HG03460 (cell line): Measurements from ENCODE around the gene AGPS.
"Not testable (repeated sequence)": the region's sequence is repeated elsewhere in the genome, so short reads cannot be mapped to it uniquely, and the experiment has no call there.

Source experiments
- ATAC-seq: cut with Tn5 transposase; IDR thresholded peaks from one replicate; pipeline ENCODE4 v1.9.1; 2021; ENCODE audit not compliant: unreplicated experiment

Gene AGPS

DNA sequence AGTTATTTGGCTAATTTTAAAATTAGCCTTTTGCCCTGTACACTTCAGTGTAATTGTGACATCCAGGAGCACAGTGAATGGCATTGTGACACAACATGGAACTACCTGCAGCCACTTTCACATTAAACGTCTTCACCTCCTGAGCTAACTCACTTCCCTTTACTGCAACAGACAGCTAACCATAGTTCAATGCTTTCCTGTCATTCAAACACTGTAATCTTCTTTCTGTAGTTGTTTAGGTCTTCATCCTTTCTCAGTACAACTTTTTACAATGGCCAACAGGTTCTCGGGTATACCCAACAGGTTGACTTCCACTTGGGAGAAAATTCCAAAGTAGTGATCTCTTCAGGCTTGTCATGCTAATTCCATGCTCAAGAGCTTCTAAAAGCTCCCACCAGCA lies 8.6 kb upstream of the AGPS start:
- ATAC-seq = no peak

DNA sequence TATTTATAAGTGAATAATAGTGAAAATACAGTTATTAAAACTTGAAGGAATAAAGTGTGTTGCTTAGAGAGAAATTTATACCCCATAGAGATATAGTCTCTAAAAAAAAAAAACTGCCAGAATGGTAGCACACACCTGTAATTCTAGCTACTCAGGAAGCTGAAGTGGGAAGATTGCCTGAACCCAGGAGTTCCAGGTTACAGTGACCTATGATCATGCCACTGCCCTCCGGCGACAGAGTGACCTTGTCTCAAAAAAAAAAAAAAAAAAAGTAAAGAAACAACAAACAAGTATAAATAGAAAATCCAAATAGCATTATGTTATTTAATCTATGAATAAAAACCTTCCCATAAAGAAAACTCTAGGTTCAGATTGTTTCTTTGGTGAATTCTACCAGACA lies 7.4 kb upstream of the AGPS start:
- no peak for ATAC-seq

DNA sequence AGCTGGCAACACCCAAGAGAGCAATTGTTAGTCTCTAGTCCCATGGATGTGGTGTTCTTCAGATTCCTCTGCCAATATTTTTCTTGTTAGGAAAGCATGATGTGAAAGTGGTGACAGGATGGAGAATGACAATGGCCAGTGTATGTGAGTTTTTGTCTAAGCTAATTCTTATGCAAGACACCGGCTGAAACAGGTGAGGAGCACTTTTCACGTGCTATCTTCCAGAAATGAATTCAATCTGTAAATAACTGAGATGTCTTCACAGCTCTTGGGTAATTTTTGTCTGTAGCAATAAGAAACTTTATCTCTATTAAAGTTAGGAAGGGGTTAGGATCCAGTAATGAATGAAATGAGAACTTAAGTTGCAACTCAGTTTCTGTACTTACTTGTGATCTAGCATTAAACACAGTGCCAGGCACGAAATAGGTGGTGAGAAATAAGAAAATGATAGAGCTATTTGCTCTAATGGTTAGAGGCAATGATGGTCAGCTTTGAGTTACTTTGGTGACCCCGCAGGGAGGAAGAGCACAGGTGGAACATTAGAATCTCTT lies 676 bp upstream of the AGPS start:
- ATAC-seq = no peak

DNA sequence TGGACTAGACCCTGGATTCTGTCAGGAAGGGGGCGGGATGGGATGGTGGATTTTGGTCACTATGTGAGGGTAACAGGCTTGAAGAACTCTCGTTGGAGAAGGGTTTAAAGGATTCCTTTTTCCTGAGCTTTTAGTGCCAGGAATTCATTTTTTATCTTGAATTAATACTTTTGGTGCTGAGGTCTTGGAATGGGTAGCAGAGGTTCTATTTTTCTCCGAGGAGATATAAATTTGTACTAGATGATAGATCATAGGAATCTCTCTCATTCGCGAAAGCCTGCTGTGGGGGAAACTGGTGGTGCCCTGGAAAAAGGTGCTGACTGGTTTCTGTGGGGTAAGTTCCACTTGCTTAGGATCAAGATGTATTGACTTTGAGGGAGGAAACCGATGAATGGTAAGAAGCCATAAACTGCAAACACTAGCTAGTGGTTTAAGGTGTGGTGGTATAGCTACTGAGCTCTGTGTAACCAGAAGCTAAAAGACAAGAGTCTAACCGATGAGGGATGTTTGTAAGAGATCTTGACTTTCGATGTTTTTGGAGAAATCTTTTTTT lies 706 bp downstream of the AGPS start:
- no peak for ATAC-seq

DNA sequence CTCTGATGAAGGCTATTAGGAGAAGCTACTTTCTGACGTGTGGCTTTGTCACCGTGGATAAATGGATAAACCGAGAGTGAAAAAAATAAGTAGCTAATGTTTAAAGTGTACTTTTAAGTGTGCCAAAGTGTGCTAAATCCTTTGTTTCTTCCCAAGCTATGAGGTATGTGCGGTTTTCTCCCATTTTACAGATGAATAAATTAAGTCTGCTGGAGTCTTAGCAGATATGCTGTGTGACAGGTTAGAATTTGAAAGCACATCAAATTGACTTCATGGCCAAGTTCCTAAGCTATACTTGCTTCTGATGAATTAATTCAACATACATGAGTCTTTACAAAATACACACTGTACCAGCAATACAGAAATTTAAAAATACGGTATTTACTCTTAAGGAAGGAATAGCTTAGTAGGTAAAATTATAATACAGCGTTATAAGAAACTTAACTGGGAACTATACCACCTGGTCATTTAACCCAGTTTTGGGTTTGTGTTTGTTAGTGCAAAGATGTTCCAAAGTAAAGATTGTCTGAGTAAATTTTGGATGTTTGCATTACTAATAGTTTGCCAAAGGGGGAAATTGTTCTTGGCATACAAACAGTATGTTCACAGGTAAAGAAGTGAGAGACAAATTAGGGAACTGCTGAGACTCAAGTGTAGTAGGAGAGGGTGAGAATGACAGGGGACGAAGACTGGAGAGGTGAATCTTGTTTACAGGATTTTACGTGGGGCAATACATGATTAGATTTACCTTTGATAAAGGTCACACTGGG lies 1.4 kb downstream of the AGPS start:
- no peak for ATAC-seq

DNA sequence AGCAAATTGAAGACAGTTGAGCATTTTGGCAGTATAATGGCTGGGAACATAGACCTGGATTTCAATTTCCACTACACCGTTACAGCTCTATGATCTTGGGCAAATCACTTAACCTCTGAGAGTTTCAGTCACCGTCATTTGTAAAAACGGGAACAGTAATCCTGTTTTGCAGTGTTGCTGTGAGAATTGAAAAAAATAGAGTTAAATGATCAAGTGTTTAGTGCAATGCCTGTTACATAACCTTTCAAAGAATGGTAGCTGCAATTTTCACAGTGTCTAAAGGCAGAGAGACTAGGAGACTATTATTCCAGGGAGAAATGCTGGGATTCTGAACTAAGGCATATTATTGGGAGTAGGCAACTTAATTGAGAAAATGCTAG lies 2.0 kb downstream of the AGPS start:
- ATAC-seq = no peak

DNA sequence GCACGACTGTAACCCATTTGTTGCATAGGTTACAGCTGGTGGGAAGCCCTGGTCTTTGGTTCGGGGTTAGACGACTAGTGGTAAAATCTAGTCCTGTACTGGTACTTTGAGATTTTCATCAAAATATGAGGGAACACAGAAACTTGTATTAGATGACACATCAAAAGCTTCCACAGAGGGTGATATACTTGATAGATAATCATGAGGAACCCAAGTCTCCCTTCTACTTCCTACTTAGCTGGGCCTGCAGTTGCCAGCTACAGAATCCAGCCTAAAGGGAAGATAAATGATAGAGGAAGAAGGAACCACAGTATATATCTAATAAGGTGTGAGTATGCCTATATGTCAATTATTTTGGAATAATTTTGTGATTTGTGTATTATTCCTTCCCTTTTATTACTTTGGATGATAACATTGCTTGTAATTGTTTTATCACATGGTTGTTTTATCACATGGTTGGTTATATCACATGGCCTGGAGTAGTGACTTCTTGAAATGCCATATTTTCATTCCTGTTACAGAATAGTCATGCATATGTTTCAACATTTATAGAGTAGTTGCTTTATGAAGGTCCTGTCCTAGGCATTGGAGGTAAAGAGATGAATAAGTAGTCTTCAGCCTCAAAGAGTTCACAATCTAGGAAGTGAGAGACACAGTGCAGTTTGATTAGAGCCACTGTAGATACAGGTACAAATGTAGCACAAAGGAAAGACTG lies 2.9 kb downstream of the AGPS start:
- no peak for ATAC-seq

DNA sequence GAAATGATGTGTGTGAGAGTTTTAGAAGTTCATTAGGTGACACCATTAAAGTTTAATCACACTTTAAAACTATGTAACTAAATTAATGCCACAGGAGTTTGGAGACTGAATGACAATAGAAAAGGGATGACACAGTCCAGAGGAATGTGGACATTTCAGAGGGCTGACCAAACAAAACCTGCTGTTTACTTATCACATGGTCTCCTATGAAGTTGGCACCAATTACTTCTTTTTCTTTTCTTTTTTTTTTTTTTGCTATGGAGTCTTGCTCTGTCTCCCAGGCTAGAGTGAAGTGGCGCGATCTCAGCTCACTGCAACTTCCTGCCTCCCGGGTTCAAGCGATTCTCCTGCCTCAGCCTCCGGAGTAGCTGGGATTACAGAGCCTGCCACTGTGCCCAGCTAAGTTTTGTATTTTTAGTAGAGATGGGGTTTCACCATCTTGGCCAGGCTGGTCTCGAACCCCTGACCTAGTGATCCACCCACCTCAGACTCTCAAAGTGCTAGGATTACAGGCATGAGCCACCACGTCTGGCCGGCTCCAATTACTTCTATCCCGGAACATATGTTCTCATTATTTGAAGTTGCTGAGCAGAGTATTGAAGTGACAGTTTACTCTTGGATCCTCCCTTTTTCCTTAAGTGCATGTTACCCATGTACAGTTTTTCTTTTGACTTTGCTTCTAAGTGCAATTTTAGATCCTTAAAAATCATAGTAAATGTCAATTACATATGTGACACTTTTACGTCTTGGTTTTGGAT lies 4.3 kb downstream of the AGPS start:
- ATAC-seq = no peak

DNA sequence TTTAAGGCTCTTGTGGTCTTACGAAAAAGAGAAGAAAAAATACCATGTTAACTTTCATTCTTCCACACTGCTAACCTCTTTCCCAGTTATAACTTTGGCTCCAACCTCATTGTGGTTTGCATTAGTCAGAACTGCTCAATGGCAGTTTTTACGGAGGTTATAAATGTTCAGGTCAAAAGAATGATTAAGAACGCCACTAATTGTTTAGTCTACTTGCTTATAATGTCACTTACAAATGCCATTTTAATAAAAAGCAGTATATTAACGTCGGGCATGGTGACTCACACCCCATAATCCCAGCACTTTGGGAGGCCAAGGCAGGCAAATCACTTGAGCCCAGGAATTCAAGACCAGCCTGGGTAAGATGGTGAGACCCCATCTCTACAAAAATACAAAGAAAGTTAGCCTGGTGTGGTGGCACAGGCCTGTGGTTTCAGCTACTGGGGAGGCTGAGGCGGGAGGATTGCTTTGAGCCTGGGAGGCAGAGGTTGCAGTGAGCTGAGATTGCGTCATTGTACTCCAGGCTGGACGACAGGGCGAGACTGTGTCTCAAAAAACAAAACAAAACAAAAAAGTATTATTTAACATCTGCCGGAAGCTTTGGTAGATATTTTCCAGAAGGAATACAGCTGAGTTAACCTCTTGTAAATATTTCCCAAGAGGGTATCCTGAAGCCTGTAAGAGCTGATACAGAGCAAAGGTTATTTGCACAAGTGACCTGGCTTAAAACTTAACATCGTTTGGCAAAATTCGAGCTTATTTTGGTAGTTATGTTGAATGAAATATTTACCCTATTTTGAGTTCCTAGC lies 5.1 kb downstream of the AGPS start:
- ATAC-seq = no peak

DNA sequence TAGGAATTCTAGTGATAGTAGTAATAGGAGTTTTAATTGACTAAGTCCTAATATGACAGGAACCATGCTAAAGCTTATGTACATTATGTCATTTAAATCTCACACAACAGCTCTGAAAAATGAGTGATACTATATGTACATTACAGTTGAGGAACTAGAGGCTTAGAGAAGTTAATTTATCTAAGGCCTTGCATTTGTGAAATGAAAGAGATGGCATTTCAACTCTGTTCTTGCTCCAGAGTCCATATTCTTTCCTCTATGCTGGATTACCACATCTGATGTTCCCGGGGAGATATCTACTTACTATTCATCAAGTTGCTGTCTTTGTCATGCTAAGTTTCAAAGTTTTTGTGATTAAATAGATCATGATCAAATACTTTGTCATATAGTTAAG lies 5.7 kb downstream of the AGPS start:
- no peak for ATAC-seq

DNA sequence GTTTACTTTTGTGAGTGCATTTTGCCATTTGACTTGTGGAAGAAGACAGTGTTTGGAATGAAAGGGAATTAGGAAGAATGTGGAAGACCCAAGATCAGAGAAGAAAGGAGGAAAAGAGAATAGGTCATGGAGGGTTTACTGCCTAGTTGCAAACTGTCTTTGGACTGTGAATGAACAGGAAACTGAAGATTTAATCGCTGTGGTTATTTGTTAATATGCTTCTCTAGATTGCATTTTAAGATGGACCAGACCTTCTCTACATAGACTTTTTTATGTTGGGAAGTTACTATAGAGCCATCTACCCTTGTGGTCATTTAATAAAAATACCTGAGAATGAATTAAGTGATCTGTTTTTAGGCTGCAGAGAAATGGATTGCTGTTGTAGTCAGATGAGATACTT lies 6.2 kb downstream of the AGPS start:
- ATAC-seq = no peak

DNA sequence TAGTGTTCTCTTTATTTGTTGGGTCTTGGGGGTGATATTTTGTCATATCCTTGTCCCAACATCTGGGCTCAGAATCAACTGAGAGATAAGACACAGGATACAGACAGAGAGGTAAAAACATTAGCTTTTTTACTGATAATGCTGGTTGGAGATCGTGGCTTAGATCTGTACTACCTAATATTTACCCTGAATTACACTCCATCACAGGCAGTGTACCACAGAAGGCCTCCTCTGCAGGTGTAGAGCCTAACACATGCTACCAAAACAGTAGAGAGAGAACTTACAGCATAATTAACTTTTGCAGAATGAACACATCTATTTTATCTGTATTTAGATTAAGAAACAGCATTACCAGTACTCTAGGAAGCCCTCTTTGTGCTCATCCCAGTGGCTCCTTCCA lies 6.8 kb downstream of the AGPS start:
- no peak for ATAC-seq

DNA sequence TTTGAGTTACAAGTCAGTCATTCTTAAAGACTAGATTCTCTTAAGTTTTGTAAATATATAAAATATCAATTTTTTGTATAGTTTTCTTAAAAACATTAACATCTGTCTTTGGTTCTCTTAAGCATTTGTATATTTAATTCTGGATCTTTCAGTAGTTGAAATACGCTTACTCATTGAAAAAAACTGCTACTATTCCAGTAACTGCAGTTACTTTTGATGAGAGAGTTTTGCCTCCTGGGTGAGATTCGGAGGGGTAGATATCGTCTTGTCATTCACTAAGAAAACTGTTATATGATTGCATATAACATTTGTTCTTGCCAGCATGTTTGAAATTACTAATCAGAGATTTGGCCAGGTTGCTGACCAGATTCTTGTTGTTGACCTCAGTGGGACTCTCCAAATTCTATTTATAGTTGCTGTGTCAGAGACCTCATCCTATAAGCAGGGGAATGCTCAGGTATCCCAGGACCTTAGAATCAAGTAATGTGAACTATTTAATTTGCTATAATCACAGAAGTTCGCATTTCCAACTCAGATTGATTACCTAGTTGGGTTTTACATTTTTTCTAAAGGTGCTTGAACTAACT lies 7.9 kb downstream of the AGPS start:
- ATAC-seq = peak; percentile 42

DNA sequence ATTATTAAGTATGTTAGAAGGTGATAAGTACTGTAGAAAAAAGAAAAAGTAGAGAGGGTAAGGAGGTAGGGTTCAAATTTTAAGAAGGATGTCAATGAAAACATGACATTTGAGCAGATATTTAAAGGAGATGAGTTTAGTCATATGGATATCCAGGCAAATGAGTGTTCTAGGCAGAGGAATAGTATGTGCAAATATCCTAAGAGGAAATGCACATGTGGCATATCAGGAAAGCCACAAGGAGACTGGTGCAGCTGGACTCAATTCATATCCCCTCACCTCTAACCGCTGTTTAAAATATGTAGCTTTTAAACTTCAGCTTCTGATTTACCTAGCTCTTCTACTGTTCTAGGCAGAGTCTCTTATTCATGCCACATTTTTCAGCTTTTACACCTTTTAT lies 9.5 kb downstream of the AGPS start:
- no peak for ATAC-seq

DNA sequence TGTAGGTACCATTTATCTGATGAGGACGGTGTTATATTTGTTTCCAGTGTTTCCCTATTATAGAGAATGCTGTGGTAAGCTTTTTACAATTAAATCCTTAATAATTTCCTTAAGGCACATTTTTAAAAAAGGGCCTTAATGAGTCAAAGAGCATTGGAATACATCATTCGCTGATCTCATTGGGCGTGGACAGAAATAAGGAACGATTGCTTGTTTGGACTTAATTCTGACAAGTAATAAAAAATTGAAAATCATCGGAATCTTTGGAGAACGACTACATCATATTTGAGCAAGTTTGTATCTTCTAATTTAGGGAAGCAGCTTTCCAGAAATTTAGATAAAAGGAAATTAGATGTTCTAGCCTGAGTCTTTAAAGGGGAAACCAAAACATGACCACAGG lies 11.3 kb downstream of the AGPS start:
- ATAC-seq = no peak

DNA sequence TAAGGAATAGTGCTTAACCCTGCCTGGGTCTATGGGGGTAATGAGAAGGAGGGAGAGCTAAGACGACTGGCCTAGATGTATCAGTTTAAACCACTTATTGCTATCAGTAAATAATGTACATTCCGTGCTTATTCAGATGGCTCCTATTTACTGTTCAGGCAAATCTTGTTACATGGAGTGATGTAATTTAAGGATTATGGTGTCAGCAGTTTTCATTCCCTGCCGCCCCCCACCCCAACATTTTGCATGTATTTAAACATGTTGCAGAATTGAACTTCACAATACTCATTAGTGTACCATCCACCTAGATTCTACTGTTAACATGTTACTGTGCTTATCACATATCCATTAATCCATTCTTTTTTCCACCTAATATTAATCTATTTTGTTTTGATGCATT lies 11.7 kb downstream of the AGPS start:
- no peak for ATAC-seq

DNA sequence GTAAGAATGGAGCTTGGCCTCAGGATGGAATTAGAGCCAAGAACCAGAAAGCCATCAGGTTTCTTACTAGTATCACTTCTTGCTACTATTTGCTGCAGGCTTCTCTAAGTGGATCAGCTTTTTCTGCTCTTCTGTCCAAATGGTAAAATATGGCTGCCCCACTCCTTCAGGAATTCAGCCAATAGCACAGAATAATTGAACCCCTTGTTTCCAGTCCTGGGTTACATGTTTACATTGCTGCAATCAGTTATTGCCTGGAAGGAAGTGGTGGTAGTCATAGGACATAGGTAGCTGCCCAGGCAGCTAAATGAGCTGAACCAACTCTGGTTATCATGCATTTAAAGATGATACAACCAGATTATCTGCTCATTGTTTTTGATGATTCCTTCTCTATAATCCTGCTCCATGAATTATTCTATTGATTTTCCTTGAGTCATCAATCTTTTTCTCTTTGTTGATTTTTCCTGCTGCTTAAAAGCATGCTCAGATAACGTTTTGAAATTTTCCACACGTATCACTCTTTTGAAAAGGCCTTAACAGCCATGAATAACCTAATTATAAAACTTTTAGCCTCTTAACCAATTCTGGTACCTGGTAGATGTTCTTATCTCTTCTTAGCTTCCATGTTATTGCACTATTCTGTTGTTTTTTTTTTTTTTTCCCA lies 12.6 kb downstream of the AGPS start:
- ATAC-seq = no peak

DNA sequence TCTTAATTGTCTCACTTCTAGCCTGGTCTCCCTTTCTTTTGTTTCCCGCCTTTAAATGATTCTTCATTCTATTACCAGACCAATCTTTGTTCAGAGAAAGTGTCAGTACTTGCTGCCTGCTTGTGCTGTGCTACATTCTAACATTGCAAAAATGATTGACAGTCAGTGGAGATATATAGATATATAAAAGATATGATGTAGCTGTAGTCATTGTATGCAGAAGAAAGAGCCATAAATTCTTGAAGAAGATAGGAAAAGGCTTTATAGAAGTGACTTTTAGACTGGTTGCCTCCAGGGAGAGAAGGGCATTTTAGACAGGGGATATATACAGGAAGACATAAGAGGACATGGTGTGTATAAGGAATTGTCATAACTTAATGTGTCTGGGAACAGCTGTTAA lies 13.6 kb downstream of the AGPS start:
- ATAC-seq = no peak

DNA sequence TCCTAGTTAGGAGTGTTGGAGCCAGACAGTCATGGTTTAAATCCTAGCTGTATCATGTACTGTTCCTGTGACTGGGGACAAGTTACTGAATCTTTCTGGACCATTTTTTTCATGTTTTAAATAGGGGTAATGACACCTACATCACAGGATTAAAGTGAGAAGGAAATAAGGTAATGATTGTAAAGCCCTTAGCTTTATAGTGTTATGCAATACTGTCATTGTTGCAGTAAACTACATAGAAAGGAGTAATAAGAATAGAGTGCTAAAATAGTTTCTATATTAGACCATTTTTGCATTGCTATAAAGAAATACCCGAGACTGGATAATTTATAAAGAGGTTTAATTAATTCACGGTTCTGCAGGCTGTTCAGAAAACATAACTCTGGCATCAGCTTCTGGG lies 14.5 kb downstream of the AGPS start:
- ATAC-seq = no peak

DNA sequence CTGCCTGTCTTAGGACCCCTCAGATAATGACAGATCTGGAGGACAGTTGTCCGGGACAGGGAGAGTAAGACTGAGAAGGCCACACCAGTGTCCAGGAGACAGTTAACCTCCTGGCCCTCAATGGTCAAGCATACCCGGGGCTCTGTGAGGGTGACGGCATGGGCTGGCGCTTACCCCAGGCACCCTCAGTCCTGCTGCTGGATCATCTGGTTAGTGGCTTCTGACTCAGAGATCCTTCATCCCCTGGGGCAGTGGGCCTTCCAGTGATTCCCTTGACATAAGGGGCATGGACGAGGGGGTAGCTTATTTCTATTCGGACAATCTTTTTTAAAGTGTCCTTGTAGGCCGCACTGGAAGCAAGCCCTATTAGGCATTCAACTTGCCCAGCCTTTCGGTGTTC lies 18.1 kb downstream of the AGPS start:
- ATAC-seq = not testable (repeated sequence)
